ENCODE data around the gene HES3.

HES3 gene

DNA sequence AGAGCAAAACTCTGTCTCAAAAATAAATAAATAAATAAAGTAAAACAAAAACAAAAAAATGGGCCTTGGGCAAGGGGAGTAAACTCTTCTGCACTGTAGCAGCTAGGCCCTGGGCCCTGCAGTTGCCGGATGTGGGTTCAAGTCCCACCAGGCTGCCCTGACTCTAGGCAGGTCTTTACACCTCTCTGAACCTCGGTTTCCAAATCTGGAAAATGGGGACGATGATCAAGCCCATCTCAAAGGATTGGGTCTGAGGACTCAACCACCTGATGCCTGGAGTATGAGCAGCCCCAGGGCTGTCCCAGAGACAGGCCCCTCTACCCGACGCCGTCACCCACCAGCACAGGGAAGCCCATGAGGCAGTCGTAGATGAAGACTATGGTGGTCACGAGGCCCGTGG, 9.4 kb downstream of the HES3 start:
- H2BK120ac ChIP-seq (ENCODE audit: insufficient read depth, low read length, poor library complexity), result no peak overlapping the region
- H2AK5ac ChIP-seq (ENCODE audit: low read length), result no peak overlapping the region
- no peaks in the 10 kb centered on the region for H3K79me2 ChIP-seq (ENCODE audit: control insufficient read depth, insufficient read depth, low read length, poor library complexity)
- H3K9me3 ChIP-seq (ENCODE audit: insufficient read depth, low read depth, low read length), result peaks cover 10% of the 10 kb centered on the region
- H2AFZ ChIP-seq (ENCODE audit: insufficient read depth, low read length, poor library complexity), result no peak overlapping the region
- peaks cover 27% of the 10 kb centered on the region for H3K27me3 ChIP-seq (ENCODE audit: insufficient read depth, low read length)
- no peaks in the 10 kb centered on the region for H3K79me1 ChIP-seq (ENCODE audit: low read length)
- H3K18ac ChIP-seq (ENCODE audit: low read length), result no peak overlapping the region
- no peak overlapping the region for H3K4me3 ChIP-seq (ENCODE audit: low read depth, low read length)
- no peaks in the 10 kb centered on the region for H3K36me3 ChIP-seq (ENCODE audit: control insufficient read depth in 1 of 2, insufficient read depth in 2 of 2, low read length in 2 of 2)
- H2BK5ac ChIP-seq (ENCODE audit: low read depth, low read length, poor library complexity), result no peak overlapping the region
- H4K91ac ChIP-seq (ENCODE audit: low read depth, low read length), result no peak overlapping the region
- H3K14ac ChIP-seq (ENCODE audit: low read length), result no peak overlapping the region
- DNase-seq, result no peak
- no peak overlapping the region for H3K27ac ChIP-seq (ENCODE audit: low read depth, low read length)
- no CpG with 5 or more reads among the region's 9 CpGs for WGBS (ENCODE audit: extremely low coverage, insufficient coverage, insufficient read length)
- H3K4me1 ChIP-seq (ENCODE audit: control insufficient read depth in 1 of 2, insufficient read depth in 2 of 2, low read length in 2 of 2), result peaks cover 0 to 3% of the 10 kb centered on the region in 2 experiments
- no peak overlapping the region for H3K23ac ChIP-seq (ENCODE audit: low read length)
- H4K12ac ChIP-seq (ENCODE audit: low read depth, low read length), result no peak overlapping the region
- H3K4ac ChIP-seq (ENCODE audit: low read depth, low read length), result no peak overlapping the region
- H2BK12ac ChIP-seq (ENCODE audit: low read length), result no peak overlapping the region
- no peak overlapping the region for H3K4me2 ChIP-seq (ENCODE audit: low read length)
- H3K9ac ChIP-seq (ENCODE audit: low read length), result no peak overlapping the region
- H4K8ac ChIP-seq (ENCODE audit: low read depth, low read length), result no peak overlapping the region

DNA sequence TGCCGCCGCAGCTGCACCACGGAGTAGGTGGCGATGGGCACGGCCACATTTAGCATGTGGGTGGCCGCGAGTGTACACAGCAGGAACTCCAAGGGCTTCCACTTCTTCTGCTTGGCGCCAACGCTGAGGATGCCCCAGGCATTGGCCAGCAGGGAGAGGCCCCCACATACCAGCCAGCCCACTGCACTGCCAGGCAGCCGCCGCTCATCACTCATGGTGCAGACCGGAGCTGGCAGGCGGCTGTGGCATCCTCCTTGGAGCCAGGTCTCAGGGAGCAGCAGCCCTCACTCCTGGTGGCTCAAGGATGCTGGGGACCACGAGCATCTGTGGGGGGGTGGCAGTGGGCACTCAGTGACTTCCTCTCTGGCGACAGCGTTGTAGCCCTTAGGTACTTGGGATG, 10.7 kb downstream of the HES3 start:
- WGBS (ENCODE audit: extremely low coverage, insufficient coverage, insufficient read length), result no CpG with 5 or more reads among the region's 16 CpGs

DNA sequence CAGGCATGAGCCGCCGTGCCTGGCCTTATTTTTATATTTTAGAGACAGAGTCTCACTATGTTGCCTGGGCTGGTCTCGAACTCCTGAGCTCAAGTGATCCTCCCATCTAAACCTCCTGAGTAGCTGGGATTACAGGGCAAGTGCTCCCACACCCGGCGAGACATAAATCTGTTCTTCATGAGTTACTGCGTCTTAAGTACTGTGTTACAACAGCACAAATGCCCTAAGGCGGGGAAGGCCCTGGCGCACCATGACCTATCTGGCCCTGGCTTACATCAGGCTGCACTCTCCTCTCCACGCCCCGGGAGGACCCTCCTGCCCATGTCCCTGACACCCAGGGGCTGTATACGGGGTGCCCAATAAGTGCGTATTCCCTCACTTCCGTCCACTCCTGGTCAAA, 12.7 kb downstream of the HES3 start:
- no peak overlapping the region for H2AK5ac ChIP-seq (ENCODE audit: low read length)
- H3K27ac ChIP-seq (ENCODE audit: low read depth, low read length), result no peak overlapping the region
- H4K12ac ChIP-seq (ENCODE audit: low read depth, low read length), result no peak overlapping the region
- H3K4ac ChIP-seq (ENCODE audit: low read depth, low read length), result no peak overlapping the region
- no peak overlapping the region for H3K18ac ChIP-seq (ENCODE audit: low read length)
- H3K4me3 ChIP-seq (ENCODE audit: low read depth, low read length), result no peak overlapping the region
- H3K9me3 ChIP-seq (ENCODE audit: insufficient read depth, low read depth, low read length), result peaks cover 3% of the 10 kb centered on the region
- peaks cover 2 to 9% of the 10 kb centered on the region in 2 experiments for H3K4me1 ChIP-seq (ENCODE audit: control insufficient read depth in 1 of 2, insufficient read depth in 2 of 2, low read length in 2 of 2)
- WGBS (ENCODE audit: extremely low coverage, insufficient coverage, insufficient read length), result no CpG with 5 or more reads among the region's 13 CpGs
- H3K79me2 ChIP-seq (ENCODE audit: control insufficient read depth, insufficient read depth, low read length, poor library complexity), result no peaks in the 10 kb centered on the region
- H3K79me1 ChIP-seq (ENCODE audit: low read length), result no peaks in the 10 kb centered on the region
- H3K36me3 ChIP-seq (ENCODE audit: control insufficient read depth in 1 of 2, insufficient read depth in 2 of 2, low read length in 2 of 2), result no peaks in the 10 kb centered on the region
- H2BK5ac ChIP-seq (ENCODE audit: low read depth, low read length, poor library complexity), result no peak overlapping the region
- H4K91ac ChIP-seq (ENCODE audit: low read depth, low read length), result no peak overlapping the region
- H2BK120ac ChIP-seq (ENCODE audit: insufficient read depth, low read length, poor library complexity), result no peak overlapping the region
- H3K9ac ChIP-seq (ENCODE audit: low read length), result no peak overlapping the region
- H3K14ac ChIP-seq (ENCODE audit: low read length), result no peak overlapping the region
- peak; percentile 19 to 46 for DNase-seq
- peaks cover 4% of the 10 kb centered on the region for H3K27me3 ChIP-seq (ENCODE audit: insufficient read depth, low read length)
- H4K8ac ChIP-seq (ENCODE audit: low read depth, low read length), result no peak overlapping the region
- no peak overlapping the region for H3K4me2 ChIP-seq (ENCODE audit: low read length)
- H2BK12ac ChIP-seq (ENCODE audit: low read length), result no peak overlapping the region
- H3K23ac ChIP-seq (ENCODE audit: low read length), result no peak overlapping the region
- H2AFZ ChIP-seq (ENCODE audit: insufficient read depth, low read length, poor library complexity), result no peak overlapping the region

More for the DNA sequence above, 10.7 kb downstream of the HES3 start:
- Histone ChIP-seq H2BK12ac (ENCODE audit: low read length) (no peak overlapping the region), H4K8ac (ENCODE audit: low read depth, low read length) (no peak overlapping the region), H3K9me3 (ENCODE audit: insufficient read depth, low read depth, low read length) (peaks cover 5% of the 10 kb centered on the region), H4K91ac (ENCODE audit: low read depth, low read length) (no peak overlapping the region), H3K79me2 (ENCODE audit: control insufficient read depth, insufficient read depth, low read length, poor library complexity) (no peaks in the 10 kb centered on the region), H3K4ac (ENCODE audit: low read depth, low read length) (no peak overlapping the region), H4K12ac (ENCODE audit: low read depth, low read length) (no peak overlapping the region), H3K14ac (ENCODE audit: low read length) (no peak overlapping the region), H3K9ac (ENCODE audit: low read length) (no peak overlapping the region), H3K27me3 (ENCODE audit: insufficient read depth, low read length) (peaks cover 16% of the 10 kb centered on the region), H2BK5ac (ENCODE audit: low read depth, low read length, poor library complexity) (no peak overlapping the region), H3K23ac (ENCODE audit: low read length) (no peak overlapping the region), H3K18ac (ENCODE audit: low read length) (no peak overlapping the region), H3K79me1 (ENCODE audit: low read length) (no peaks in the 10 kb centered on the region), H3K27ac (ENCODE audit: low read depth, low read length) (no peak overlapping the region), H2AK5ac (ENCODE audit: low read length) (no peak overlapping the region), H3K36me3 (ENCODE audit: control insufficient read depth in 1 of 2, insufficient read depth in 2 of 2, low read length in 2 of 2) (no peaks in the 10 kb centered on the region), H2BK120ac (ENCODE audit: insufficient read depth, low read length, poor library complexity) (no peak overlapping the region), H3K4me3 (ENCODE audit: low read depth, low read length) (no peak overlapping the region), H3K4me1 (ENCODE audit: control insufficient read depth in 1 of 2, insufficient read depth in 2 of 2, low read length in 2 of 2) (peaks cover 0 to 2% of the 10 kb centered on the region in 2 experiments), H2AFZ (ENCODE audit: insufficient read depth, low read length, poor library complexity) (no peak overlapping the region), H3K4me2 (ENCODE audit: low read length) (no peak overlapping the region)
- DNase-seq, result no peak

DNA sequence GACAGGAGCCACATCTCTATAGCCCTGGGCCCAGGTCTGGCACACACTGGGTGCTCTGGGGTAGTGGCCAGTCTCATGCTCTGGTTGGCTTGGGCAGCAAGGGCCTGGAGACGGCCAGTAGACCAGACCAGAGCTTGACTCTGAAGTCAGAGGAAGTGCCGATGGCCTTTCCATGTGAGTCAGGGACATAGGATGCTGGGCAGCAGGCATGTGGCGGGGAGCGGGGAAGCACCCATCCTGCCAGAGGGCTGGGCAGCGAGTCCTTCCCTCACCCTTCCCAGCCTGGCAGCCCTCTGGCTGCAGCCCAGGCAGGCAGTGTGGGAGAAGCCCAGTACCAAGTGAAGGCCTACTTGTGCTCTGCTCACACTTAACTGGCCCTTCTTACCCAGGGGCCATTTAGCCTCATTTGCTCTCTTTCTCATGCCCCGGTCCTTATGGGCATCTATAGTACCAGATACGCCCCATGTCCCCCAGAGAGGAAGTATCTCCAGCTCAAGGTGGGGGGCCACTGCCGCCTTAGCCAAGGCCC, 13.6 kb downstream of the HES3 start:
- Histone ChIP-seq H2AK5ac (ENCODE audit: low read length) (no peak overlapping the region), H3K4me2 (ENCODE audit: low read length) (no peak overlapping the region), H3K4me3 (ENCODE audit: low read depth, low read length) (no peak overlapping the region), H3K4ac (ENCODE audit: low read depth, low read length) (no peak overlapping the region), H3K9ac (ENCODE audit: low read length) (no peak overlapping the region), H3K79me1 (ENCODE audit: low read length) (no peaks in the 10 kb centered on the region), H3K23ac (ENCODE audit: low read length) (no peak overlapping the region), H3K27me3 (ENCODE audit: insufficient read depth, low read length) (peaks cover 4% of the 10 kb centered on the region), H2BK120ac (ENCODE audit: insufficient read depth, low read length, poor library complexity) (no peak overlapping the region), H2BK5ac (ENCODE audit: low read depth, low read length, poor library complexity) (no peak overlapping the region), H3K14ac (ENCODE audit: low read length) (no peak overlapping the region), H3K27ac (ENCODE audit: low read depth, low read length) (no peak overlapping the region), H4K8ac (ENCODE audit: low read depth, low read length) (no peak overlapping the region), H4K91ac (ENCODE audit: low read depth, low read length) (no peak overlapping the region), H3K79me2 (ENCODE audit: control insufficient read depth, insufficient read depth, low read length, poor library complexity) (no peaks in the 10 kb centered on the region), H3K18ac (ENCODE audit: low read length) (no peak overlapping the region), H2BK12ac (ENCODE audit: low read length) (no peak overlapping the region), H2AFZ (ENCODE audit: insufficient read depth, low read length, poor library complexity) (no peak overlapping the region), H3K36me3 (ENCODE audit: control insufficient read depth in 1 of 2, insufficient read depth in 2 of 2, low read length in 2 of 2) (no peaks in the 10 kb centered on the region), H4K12ac (ENCODE audit: low read depth, low read length) (no peak overlapping the region), H3K4me1 (ENCODE audit: control insufficient read depth in 1 of 2, insufficient read depth in 2 of 2, low read length in 2 of 2) (peaks cover 2 to 9% of the 10 kb centered on the region in 2 experiments), H3K9me3 (ENCODE audit: insufficient read depth, low read depth, low read length) (peaks cover 3% of the 10 kb centered on the region)
- DNase-seq, result no peak
- WGBS (ENCODE audit: extremely low coverage, insufficient coverage, insufficient read length), result no CpG with 5 or more reads among the region's 8 CpGs

Data from trophoblast cell (in vitro differentiated cells and primary cell).